Medulla oblongata (tissue), 1 donor: ENCODE measurements around the gene RHBDL2.
"Not testable (repeated sequence)": the region's sequence is repeated elsewhere in the genome, so short reads cannot be mapped to it uniquely, and the experiment has no call there.

Source experiments
- DNase-seq: peaks from one replicate; pipeline ENCODE4 v3.0.0-alpha.2; 2015; ENCODE audit errors: extremely low spot score

Gene RHBDL2

DNA sequence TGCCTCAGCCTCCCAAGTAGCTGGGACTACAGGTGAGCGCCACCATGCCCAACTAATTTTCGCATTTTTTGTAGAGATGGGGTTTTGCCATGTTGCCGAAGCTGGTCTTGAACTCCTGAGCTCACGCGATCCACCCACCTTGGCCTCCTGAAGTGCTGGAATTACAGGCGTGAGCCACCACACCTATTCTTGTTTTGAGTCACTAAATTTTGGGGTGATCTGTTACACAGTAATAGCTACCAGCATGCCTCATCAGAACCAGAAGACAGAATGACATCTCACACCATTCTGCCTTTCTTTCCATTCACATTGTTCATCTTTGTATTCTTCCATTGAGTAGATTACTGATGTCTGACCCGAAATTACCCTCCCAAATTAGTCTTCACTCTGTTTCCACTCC is 9.1 kb downstream of the RHBDL2 start:
- no peak for DNase-seq

DNA sequence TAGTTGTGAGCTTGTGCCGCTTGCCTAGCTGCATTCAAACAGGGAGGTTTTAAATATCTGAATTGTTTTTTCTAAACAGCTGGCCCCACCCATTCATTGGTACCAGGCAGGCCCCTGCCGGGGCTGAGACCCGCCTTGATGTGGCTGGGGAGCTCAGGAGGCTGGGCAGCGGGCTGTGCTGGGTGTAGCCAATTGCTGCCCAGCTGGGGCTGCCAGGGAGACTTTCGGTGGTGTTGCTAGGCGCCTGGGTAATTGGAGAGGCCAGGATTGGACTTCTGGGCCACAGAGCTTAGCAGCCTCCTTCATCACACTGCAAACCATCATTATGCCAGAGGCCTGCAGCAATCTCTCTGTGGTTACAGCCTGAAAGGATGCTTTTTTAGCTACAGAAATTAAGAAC is 12.2 kb downstream of the RHBDL2 start:
- DNase-seq, result peak; percentile 94

DNA sequence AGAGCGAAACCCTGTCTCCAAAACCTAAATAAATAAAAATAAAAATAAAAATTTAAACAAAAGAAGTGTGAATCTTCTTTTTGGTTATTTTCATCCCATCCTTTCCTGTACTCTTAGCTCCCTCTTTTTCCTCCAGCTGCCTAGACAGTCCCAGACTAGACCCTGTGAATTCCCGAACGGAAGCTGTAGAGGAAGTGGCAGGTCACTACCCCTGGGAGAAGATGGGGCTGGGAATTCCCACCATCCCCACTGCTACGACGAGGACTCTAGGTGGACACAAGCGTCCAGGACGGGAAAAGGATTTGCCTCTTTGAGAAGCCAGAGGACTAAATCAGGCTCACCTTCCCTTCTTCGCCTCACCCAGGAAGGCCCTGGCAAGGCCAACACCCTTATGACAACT is 12.6 kb downstream of the RHBDL2 start:
- no peak for DNase-seq

DNA sequence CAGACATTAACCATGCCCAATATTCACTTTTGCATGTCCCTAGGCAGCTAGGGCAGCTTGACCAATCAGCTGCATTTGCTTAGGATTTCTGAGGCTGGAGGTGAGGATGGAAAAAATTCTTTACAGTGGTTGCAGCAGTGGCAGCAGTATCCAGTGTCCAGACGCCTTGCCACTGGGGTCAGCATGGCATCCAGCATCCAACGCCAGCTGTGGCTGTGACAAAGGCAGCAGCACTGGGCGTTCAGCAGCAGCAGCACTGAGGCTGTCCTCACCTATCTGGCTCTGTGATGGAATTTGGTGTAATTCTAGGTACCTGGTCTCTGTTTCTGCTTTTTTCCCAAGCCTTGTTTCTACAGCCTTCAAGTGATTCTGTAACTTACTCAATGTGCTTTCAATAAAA is 15.5 kb downstream of the RHBDL2 start:
- DNase-seq, result peak; percentile 38

DNA sequence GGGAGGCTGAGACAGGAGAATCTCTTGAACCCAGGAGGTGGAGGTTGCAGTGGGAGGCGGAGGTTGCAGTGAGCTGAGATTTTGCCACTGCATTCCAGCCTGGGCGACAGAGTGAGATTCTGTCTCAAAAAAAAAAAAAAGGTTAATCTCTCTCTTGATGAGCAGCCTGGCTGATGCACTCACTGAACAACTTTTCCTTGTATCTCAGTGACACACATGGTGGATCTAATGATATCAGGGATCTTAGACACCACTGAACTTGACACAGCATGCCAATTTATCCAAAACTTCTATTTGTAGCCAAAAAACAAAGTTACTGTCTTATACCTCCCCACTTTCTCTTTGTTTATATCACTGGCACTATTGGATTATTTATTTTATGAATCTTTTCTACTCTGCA is 16.2 kb downstream of the RHBDL2 start:
- no peak for DNase-seq

DNA sequence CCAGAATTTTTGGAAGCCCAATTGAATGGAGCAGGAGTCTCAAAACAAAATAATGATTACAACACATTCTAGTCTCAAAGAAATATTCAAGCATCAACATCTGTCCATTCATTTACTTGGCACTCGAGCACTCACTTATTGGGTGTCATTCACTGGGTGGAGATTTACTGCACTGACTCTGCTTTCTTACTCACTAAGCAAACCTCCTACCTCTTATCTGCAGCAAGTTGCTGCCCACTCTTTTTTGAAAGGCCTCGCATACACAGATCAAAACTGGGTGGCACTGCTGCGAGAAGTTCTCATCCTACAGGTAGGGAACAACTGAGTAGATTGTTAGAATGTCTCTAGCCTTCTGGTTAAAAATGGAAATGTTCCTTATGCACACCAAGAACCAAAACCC is 18.0 kb downstream of the RHBDL2 start:
- DNase-seq, result no peak

DNA sequence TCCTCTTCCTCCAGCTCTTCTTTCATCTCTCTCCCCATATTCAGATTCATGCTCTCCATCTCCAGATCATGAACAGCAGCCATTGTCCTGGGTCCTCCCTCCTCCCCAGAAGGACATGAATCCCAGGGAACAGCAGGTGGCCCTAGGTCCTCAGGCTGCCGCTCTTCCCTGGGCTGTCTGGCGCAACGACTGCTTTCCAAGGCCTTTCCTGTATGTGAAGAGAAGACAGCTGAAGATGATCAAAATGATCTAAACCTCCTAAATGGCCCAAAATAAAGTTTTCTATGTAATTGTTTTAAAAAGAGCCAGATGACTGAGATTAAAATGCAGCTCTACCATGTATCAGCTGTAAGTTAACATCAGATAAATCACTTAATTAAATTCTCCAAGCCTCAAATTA is 22.5 kb downstream of the RHBDL2 start:
- DNase-seq, result peak; percentile 86

DNA sequence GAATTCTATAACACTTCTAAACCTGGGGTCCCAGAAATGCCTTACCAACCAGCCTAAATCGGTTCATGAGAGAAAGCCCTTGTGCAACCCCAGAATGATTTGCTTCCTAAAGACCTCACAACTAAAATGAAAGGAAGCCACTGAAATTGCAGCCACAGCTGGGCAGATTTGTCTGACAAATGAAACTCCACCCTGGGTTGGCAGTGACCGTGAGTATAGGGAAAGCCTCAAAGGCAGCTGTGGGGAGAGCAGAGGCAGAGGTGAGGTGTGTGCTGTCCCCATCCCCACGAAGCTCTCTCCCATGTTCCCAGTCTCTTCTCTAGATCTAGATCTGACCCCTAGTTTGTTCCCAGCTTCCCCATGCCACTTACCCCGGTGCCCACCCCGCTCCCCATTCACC is 23.1 kb downstream of the RHBDL2 start:
- no peak for DNase-seq

DNA sequence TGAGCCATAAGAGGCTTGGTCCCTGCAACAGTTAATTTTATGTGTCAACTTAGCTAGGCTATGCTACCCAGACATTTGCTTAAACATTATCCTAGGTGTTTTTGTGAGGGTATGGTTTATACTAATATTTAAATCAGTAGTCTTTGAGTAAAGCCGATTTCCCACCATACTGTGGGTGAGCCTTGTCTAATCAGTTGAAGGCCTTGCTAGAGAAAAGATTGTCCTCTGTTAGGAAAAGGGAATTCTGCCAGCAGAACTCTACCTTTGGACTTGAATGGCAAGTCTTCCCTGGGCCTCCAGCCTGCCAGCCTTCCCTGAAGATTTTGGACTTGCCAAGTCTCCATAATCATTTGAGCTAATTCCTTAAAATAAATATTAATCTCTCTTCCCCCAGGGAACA is 23.9 kb downstream of the RHBDL2 start:
- DNase-seq, result no peak

DNA sequence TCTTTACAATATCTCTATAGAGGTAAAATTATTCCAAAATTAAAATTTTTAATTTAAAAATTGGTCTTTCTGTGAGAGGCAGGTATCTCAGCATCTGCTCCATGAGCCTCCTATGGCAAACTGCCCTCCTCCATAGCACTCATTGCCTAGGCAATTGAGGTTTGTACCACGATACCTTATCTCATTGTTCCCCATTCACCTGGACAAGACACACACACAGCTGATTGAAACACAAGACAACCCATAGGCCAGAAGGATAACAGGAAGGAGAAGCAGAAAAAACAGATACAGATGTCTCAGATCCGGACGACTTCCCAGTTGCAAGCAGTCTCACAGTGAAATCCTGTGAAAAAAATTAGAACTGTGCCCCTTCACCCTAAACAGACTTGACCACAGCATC is 24.3 kb downstream of the RHBDL2 start:
- no peak for DNase-seq

DNA sequence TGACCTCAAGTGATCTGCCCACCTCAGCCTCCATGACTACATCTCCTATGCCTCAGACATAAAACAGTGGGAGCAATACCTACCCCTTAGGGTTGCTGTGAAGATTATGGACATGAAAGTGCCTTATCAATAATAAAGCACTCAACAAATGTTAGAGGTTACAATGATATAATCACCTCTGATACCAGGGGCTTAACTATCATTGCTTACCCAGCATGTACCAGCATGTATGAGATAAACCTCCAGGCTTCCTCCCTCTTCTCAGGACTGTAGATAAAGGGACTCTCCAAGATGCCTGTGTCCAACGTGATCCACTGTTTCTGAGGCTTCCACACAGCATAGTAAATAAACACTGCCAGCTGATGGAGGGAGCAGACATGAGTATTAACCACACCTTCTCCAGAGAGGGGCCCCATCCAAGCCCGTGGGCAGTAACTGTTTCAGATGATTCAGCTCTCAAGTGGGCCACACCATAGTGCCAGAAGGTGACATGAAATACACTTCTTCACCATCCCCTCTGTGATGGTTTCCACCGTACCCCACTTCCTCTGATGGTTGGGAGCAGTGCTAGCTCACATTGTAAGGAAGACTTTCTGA is 26.2 kb downstream of the RHBDL2 start:
- DNase-seq, result no peak

DNA sequence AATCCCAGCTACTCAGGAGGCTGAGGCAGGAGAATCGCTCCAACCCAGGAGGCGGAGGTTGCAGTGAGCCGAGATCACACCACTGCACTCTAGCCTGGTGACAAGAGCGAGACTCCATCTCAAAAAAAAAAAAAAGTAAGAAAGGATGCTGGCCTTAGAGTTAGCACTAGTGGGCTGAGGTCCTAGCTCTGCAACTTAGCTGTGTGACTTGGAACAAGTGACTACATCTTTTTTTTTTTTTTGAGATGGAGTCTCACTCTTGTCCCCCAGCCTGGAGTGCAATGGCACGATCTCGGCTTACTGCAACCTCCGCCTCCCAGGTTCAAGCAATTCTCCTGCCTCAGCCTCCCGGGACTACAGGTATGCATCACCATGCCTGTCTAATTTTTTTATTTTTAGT is 26.7 kb downstream of the RHBDL2 start:
- DNase-seq, result not testable (repeated sequence)

DNA sequence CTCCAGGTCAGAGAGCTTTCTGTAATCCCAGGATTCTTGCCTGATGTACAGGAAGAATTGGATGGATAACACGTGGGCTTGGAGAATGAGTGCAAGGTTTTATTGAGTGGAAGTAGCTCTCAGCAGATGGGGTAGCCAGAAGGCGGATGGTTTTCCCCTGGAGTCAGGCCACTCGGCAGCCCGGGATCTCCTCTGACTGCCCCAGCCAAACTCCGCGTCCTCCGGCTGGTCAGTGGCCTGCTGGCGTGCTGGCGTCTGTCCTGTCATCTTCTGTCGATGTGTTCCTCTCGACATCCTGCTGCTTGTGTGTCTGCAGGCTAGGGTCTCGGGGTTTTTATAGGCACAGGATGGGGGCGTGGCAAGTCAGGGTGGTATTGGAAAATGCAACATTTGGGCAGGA is 32.8 kb downstream of the RHBDL2 start:
- DNase-seq, result no peak

DNA sequence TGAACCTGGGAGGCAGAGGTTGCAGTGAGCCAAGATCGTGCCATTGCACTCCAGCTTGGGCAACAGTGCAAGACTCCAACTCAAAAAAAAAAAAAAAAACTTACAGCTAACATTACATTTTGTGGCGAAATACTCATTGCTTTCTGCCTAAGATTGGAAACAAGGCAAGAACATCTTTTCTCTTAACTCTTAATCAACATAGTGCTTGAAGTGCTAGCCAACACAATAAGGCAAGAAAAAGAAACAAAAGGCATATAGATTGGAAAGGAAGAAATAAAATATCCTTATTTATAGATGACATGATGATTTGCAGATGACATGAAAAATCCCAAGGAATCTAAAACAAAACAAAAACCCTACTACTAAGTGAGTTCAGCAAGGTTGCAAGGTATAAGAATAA is 35.6 kb downstream of the RHBDL2 start:
- DNase-seq, result no peak

DNA sequence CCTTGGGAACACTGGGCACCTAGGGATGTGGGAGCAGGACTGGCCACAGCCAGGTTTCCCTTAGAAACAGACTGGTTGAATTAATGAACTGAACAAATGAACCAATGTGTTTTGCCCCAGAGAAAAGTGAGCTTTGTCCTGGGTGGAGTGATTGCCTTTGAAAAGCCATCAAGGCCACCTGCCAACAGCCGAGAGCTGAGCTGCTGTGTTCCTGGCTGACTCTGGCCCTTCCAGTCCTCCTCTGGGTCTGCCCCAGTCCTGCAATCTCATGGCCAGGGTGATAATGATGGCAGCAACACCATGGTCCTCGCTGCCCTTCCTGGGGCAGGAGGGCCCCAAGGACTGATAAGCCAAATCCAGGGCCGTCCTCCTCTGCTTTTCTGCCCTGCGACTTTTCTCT is 42.1 kb downstream of the RHBDL2 start:
- no peak for DNase-seq

DNA sequence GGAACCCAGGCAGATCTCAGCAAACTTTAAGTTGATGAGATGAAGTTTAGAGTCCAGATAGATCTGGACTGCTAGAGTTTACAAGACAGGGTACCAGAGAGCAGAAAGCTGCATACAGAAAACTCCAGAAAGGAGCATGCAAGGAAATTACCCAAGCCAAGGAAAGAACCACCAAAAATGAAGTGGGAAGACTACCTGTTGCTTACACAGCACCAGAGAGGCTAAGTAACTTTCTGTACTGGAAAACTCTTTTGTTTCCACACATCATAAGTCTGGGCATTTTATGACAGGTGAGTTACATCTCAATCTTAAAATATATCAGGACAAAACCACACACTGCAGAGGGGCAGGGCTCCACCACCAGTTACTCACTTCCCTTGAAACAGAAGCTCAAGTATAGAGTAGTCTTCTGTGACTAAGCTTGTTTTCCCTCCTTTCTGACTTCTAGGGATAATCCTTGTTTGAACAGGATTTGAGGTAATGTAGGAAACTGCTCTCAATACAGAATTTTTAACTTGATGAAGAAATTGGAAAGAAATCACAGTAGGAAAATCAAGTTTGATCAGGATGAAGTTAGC is 42.9 kb downstream of the RHBDL2 start:
- DNase-seq, result no peak

DNA sequence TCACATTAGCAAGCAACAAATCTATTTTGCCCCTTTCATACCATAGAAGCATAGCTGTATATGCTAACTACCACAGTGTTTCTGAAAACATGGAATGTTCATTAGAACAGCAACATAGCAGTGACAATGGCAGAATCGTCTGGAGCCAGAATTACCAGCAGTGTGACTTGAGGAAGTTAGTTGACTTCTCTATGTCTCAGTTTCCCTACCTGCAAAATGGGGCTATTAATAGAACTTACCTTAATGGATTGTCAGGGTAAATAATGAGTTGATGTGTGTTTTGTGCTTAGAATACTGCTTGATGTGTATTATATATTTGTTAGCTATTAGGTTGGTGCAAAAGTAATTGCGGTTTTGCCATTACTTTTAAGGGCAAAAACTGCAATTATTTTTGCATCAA is 45.5 kb downstream of the RHBDL2 start:
- no peak for DNase-seq

DNA sequence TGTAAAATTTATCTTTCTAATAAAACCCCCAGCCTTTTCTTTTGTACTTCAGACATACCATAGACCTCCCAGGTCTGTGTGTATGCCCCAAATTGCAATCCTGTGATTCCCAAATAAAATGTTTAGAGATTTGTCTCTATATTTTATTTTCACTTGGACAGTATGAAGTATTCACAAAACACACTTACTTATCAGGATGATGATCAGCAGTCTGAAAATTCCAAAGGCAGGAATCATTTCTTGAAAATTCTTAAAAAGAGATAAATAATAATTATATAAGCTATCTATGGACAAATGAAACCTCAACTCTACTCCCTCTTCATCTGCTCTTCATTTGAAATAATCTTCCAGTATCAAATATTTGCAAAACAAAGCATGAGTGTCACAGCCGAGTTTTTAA is 48.7 kb downstream of the RHBDL2 start:
- DNase-seq, result no peak

DNA sequence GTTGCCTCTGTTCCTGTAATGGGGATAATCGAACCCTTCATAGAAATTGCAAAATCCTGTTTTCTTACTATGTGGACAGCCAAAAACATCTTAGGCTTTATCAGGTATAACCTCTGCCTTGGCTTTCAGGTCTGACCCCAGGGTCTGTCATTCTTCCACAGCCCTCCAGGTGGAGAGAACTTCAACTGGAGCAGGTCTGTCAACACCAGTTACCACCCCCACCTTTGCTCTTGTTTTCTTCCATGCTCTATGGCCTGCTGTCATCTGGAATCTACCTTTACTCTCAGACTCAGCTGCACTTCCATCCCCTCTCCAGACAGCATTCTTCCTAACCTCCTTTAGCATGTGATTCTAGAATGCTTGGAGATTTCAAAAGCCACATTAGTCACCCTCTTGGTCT is 49.9 kb downstream of the RHBDL2 start:
- no peak for DNase-seq

DNA sequence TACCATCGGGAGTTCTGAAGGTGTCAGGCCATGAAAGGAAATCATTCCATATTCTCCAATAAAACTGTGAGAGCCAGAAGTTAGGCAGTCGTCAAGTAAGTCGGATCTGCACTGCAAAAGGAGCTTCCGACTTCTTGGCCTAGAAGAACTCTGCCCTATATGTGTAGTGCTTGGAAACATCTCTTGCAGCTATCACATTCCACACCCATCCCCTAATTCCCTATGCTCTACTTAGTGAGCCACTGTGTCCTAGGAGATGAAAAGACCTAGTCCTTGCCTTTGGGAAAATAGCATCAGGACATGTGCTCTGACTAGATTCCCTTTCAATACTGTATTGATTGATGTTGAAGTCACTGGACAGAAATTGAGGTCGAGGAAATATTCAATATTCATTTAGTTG is 52.0 kb downstream of the RHBDL2 start:
- no peak for DNase-seq

DNA sequence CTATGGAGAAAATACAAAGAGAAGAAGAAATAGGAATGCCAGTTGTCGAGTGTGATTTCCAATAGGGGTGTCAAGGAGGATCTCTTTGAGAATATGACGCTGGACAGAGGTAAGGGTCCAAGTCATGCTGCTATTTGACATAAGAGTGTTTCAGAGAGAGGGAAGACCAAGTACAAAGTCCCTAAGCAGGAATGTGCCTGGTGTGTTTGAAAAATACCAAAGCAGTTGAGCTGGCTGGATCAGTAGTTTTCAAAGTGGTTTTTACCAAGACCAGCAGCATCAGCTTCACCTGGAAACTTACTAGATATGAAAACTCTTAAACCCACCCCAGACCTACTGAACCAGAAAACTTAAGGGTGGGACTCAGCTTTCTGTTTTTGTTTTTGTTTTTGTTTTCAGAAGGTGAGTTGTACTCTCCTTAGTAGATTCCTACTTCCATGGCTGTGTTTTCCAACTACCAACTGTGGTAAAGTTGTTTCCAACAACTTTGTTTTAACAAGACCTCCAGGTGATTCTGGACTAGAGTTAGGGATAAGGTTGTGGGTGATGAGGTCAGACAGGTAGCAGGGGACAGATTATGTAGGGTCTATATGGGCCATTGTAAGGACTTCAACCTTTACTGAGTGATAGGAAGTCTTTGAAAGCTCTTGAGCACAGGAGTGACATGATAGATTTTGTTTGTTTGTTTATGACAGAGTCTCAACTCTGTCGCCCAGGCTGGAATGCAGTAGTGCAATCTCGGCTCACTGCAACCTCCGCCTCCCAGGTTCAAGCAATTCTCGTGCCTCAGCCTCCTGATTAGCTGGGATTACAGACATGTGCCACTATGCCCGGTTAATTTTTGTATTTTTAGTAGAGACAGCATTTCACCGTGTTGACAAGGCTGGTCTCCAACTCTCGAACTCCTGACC is 53.0 kb downstream of the RHBDL2 start:
- DNase-seq, result no peak

DNA sequence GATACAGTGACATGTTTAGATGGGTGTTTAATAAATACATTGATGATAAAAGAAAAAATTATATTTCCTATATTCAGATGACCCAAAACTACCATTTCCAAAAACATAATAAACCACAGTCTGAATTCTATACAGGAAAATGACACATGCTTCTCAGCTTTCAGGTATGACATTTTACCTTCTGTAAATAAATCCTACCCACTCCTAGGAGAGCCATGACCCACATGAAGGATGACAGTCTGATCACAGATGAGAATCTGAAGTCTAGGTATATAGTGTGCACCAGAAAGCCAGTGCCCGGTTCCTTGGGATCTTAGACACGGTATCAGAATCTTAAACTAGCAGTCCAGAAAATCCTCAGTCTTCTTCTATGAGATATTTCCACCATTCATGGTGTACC is 56.5 kb downstream of the RHBDL2 start:
- DNase-seq, result no peak

DNA sequence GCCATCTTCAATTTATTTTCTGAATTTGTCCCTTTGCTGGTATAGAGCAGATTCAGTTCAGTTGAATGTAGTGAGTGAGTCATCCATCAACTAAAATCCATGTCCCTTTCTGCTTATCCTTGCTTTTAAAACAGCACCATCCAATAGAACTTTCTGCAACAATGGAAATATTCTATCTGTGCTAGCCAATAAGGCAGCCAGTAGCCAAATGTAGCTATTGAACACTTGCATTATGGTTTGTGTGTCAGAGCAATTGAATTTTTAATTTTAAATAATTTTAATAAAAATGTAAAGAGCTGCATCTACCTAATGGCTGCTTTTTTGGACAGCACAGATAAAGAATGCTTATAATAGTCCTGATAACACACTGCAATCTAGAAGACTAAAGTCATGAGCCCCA is 60.1 kb downstream of the RHBDL2 start, which contains the start of gene GJA9:
Gene GJA9 (minus strand): TSS at position 101 of the 400 bp plus-strand sequence. CDS start 5,489 bp downstream, outside the sequence.
- DNase-seq, result no peak
